Endothelial cell of umbilical vein (primary cell): ENCODE results near the gene PLN. TPM values are rescaled to one million over a fixed set of nuclear protein-coding genes. Genes with fewer than 3 reads are reported as not detected.

Experiments used
- BruUV-seq: library from RNA; stranded (reverse); fragments of 400-500 nt; replicated peaks from 2 replicates; lab custom pipeline; 2021; lab: Mats Ljungman, UMichigan
- CTCF ChIA-PET: fragments of 300-600, 350-600 bp; sonication (Branson Sonifier 250); formaldehyde crosslinking; loops from one replicate; lab custom pipeline; 2021; ENCODE audit warnings: antibody characterized with exemption, inconsistent platforms; lab: Charles Lee
- POLR2A ChIA-PET: fragments of 300-600, 350-600 bp; sonication (Branson Sonifier 250); formaldehyde crosslinking; loops from one replicate; lab custom pipeline; 2021; ENCODE audit warnings: antibody characterized with exemption, inconsistent platforms; lab: Charles Lee
- DNase-seq: peaks from one replicate; pipeline ENCODE4 v3.0.0-alpha.2; 2011; ENCODE audit warnings: low read depth, low spot score
- FAIRE-seq: peaks from 2 replicates; lab custom pipeline; 2011; peaks lifted over from hg19 to GRCh38; lab: Jason Lieb, UNC
- H2AFZ ChIP-seq: 2 replicates; pipeline ENCODE4 v1.6.0; 2012; ENCODE audit warnings: low read depth, low read length, control low read depth, inconsistent platforms
- H3K27ac ChIP-seq: 2 replicates; pipeline ENCODE4 v1.5.1; 2011; ENCODE audit warnings: low read depth, mild to moderate bottlenecking, control low read depth, low read length, moderate library complexity; ENCODE audit not compliant: insufficient read depth
- H3K27me3 ChIP-seq, 2 experiments: 2 replicates each; pipeline versions ENCODE4 v1.6.0 to v1.6.1; 2011; ENCODE audit warnings: low read length in 2 of 2, mixed read lengths in 1 of 2; ENCODE audit not compliant: control insufficient read depth in 2 of 2, insufficient read depth in 2 of 2
- H3K36me3 ChIP-seq, 2 experiments: 2 replicates in 1 of 2; 3 replicates in 1 of 2; pipeline ENCODE4 v1.5.1; 2011; ENCODE audit warnings: low read length in 2 of 2, mild to moderate bottlenecking in 1 of 2, moderate library complexity in 1 of 2; ENCODE audit not compliant: control insufficient read depth in 2 of 2, insufficient read depth in 2 of 2; ENCODE audit errors: extremely low read depth in 1 of 2
- H3K4me1 ChIP-seq: 3 replicates; pipeline ENCODE4 v1.5.1; 2011; ENCODE audit warnings: mild to moderate bottlenecking, low read length; ENCODE audit not compliant: control insufficient read depth, insufficient read depth; ENCODE audit errors: extremely low read depth
- H3K4me2 ChIP-seq: 2 replicates; pipeline ENCODE4 v1.6.1; 2011; ENCODE audit warnings: low read length, control low read depth, mixed read lengths; ENCODE audit not compliant: insufficient read depth
- H3K4me3 ChIP-seq, 3 experiments: fragments of 200-600 bp in 1 of 3; sonication (generic), shearing (Covaris generic) in 1 of 3; replicated peaks in 1 of 3; 2 replicates each; pipeline ENCODE4 v1.5.1; 2011 to 2016; ENCODE audit warnings: control low read depth in 3 of 3, low read length in 3 of 3, mild to moderate bottlenecking in 2 of 3, inconsistent platforms in 1 of 3, low read depth in 1 of 3, moderate library complexity in 1 of 3; ENCODE audit not compliant: insufficient read depth in 1 of 3
- H3K79me2 ChIP-seq: 2 replicates; pipeline ENCODE4 v1.6.0; 2012; ENCODE audit warnings: low read length, inconsistent platforms; ENCODE audit not compliant: control insufficient read depth, insufficient read depth
- H3K9ac ChIP-seq: replicated peaks from 2 replicates; pipeline ENCODE3; 2011; ENCODE audit warnings: low read length, control low read depth; ENCODE audit not compliant: insufficient read depth; ENCODE audit errors: extremely low read depth
- H3K9me1 ChIP-seq: replicated peaks from 3 replicates; pipeline ENCODE4 v1.6.0; 2011; ENCODE audit warnings: mild to moderate bottlenecking, low read length; ENCODE audit not compliant: control insufficient read depth, insufficient read depth; ENCODE audit errors: extremely low read depth
- H3K9me3 ChIP-seq: replicated peaks from 2 replicates; pipeline ENCODE4 v1.5.1; 2012; ENCODE audit warnings: low read length, inconsistent platforms; ENCODE audit not compliant: control insufficient read depth, insufficient read depth
- H4K20me1 ChIP-seq: replicated peaks from 2 replicates; pipeline ENCODE3; 2011; ENCODE audit warnings: mild to moderate bottlenecking, low read length; ENCODE audit not compliant: control insufficient read depth, insufficient read depth; ENCODE audit errors: extremely low read depth
- EZH2 ChIP-seq: IDR thresholded peaks from 2 replicates; pipeline ENCODE4 v1.6.1; 2012; ENCODE audit warnings: borderline replicate concordance, low read depth, mild to moderate bottlenecking, moderate library complexity, low read length, inconsistent platforms; ENCODE audit not compliant: severe bottlenecking
- FOS ChIP-seq: IDR thresholded peaks from 2 replicates; pipeline ENCODE4 v1.6.1; 2011; ENCODE audit warnings: mild to moderate bottlenecking, low read length, moderate library complexity, borderline replicate concordance; ENCODE audit not compliant: insufficient read depth
- GATA2 ChIP-seq: IDR thresholded peaks from 2 replicates; pipeline ENCODE4 v1.7.0; 2011; ENCODE audit warnings: low read depth, mild to moderate bottlenecking, moderate library complexity, mixed read lengths, low read length; ENCODE audit not compliant: insufficient read length, insufficient read depth
- JUN ChIP-seq: IDR thresholded peaks from 2 replicates; pipeline ENCODE4 v1.6.1; 2011; ENCODE audit warnings: borderline replicate concordance, low read depth; ENCODE audit not compliant: insufficient read length, insufficient read depth
- MAX ChIP-seq: IDR thresholded peaks from 2 replicates; pipeline ENCODE4 v1.6.1; 2011; ENCODE audit not compliant: insufficient read depth, insufficient read length
- MYC ChIP-seq: IDR thresholded peaks from one replicate; pipeline ENCODE4 v1.6.1; 2011; ENCODE audit warnings: mild to moderate bottlenecking, low read depth, low read length
- POLR2A ChIP-seq: IDR thresholded peaks from 2 replicates; pipeline ENCODE4 v1.6.1; 2012; ENCODE audit warnings: low read depth, mild to moderate bottlenecking, control low read depth, low read length
- POLR2AphosphoS5 ChIP-seq: IDR thresholded peaks from 2 replicates; pipeline ENCODE4 v1.6.1; 2012; ENCODE audit warnings: low read depth, mild to moderate bottlenecking, control low read depth, low read length, moderate library complexity; ENCODE audit not compliant: insufficient read depth
- dilution Hi-C: fragments of 300-500 bp; cut with MboI; formaldehyde crosslinking; loops from one replicate; pipeline ENCODE4 v1.15.0; 2019; ENCODE audit warnings: low sequenced_read_pairs; ENCODE audit not compliant: extremely low pct_ligation_motif_present
- intact Hi-C: fragments of 100-400 bp; cut with micrococcal nuclease; formaldehyde crosslinking; loops from one replicate; pipeline ENCODE4 v1.10.0; 2022
- polyA plus RNA-seq, 4 experiments: library from polyadenylated mRNA; depleted of rRNA in 3 of 4; stranded (reverse) in 3 of 4; unstranded in 1 of 4; fragments of >200 nt; gene quantifications; 2 replicates each; pipeline versions ENCODE4 v1.2.1 to v1.2.3, GENCODE V29; 2011 to 2012; ENCODE audit warnings: missing spikeins in 1 of 4
- total RNA-seq: library from RNA; stranded (reverse); gene quantifications from 2 replicates; pipeline ENCODE4 v1.2.3, GENCODE V29; 2021
- TF ChIP-seq, protein P1 (sequence below), 2 donors: IDR thresholded peaks; 1 replicate in 1 of 2; 2 replicates in 1 of 2; pipeline ENCODE4 v1.5.1; 2011; ENCODE audit warnings: low read length in 2 of 2, mild to moderate bottlenecking in 2 of 2, moderate library complexity in 2 of 2, control low read depth in 1 of 2, inconsistent platforms in 1 of 2, low read depth in 1 of 2; ENCODE audit not compliant: insufficient read depth in 1 of 2; ENCODE audit errors: extremely low read depth in 1 of 2

PLN gene
- total and polyA plus RNA-seq, 2 donors (not counting 3 experiments of a cell fraction or from before 2014, with no cell fraction given) = not detected

GRCh38 chr6:118546164-118546879, 1.8 kb upstream of the PLN start:
- Histone ChIP-seq H4K20me1 (no peaks in the 10 kb centered on the region), H3K36me3 (no peaks in the 10 kb centered on the region), H2AFZ (no peak overlapping the region), H3K4me3 (no peak overlapping the region), H3K4me1 (peaks cover 13% of the 10 kb centered on the region), H3K79me2 (peaks cover 7% of the 10 kb centered on the region), H3K27ac (no peak overlapping the region), H3K9ac (no peak overlapping the region), H3K4me2 (no peak overlapping the region), H3K9me1 (no peaks in the 10 kb centered on the region), H3K9me3 (no peaks in the 10 kb centered on the region), H3K27me3 (no peaks in the 10 kb centered on the region)
- BruUV-seq = no TSS peak
- intact Hi-C loops (no loop called here), dilution Hi-C loops (no loop called here)
- ChIA-PET CTCF (interaction anchor here (0.9 to 2.6 kb wide), 2 partner anchors 10 to 262 kb away, joined by 3 to 7 read pairs; no protein-coding TSS in a partner anchor), POLR2A (no interaction called here)
- DNase-seq (no peak), FAIRE-seq (no peak)
- TF ChIP-seq MYC (no peak), POLR2A (no peak), JUN (no peak), MAX (no peak), POLR2AphosphoS5 (no peak), GATA2 (no peak), FOS (no peak), EZH2 (no peak)
- TF ChIP-seq, protein P1, sequence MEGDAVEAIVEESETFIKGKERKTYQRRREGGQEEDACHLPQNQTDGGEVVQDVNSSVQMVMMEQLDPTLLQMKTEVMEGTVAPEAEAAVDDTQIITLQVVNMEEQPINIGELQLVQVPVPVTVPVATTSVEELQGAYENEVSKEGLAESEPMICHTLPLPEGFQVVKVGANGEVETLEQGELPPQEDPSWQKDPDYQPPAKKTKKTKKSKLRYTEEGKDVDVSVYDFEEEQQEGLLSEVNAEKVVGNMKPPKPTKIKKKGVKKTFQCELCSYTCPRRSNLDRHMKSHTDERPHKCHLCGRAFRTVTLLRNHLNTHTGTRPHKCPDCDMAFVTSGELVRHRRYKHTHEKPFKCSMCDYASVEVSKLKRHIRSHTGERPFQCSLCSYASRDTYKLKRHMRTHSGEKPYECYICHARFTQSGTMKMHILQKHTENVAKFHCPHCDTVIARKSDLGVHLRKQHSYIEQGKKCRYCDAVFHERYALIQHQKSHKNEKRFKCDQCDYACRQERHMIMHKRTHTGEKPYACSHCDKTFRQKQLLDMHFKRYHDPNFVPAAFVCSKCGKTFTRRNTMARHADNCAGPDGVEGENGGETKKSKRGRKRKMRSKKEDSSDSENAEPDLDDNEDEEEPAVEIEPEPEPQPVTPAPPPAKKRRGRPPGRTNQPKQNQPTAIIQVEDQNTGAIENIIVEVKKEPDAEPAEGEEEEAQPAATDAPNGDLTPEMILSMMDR (IDR thresholded peaks at IDR 0.05; ENCODE audit: extremely low read depth in 1 of 2, insufficient read depth in 1 of 2, low read depth in 1 of 2, low read length in 2 of 2) = no peak
